ENCODE measurements around the gene MDC1. TPM values are rescaled to one million over a fixed set of nuclear protein-coding genes. Genes with fewer than 3 reads are reported as not detected.
A peak's percentile ranks its signal among the peaks of the same experiment; 100 is the strongest.

MDC1 gene
- total and polyA plus RNA-seq, 2 of the 13 experiments (the other 11 are each of a cell fraction or from before 2014, with no cell fraction given), result 8.4 to 14.0 TPM

DNA sequence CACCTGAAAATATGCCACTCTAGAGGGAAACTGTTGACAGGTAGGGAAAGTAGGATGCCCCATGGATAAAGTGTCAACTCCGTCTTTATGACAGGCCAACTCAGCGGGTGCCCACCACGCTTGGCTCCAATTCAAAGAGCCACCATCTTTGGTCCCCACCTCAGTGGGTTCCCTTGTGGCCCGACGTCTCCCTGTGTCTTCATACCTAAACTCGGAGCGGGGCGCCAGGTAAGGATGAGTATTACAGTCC is 277 bp downstream of the MDC1 start (continued):
- TF ChIP-seq, protein P1, sequence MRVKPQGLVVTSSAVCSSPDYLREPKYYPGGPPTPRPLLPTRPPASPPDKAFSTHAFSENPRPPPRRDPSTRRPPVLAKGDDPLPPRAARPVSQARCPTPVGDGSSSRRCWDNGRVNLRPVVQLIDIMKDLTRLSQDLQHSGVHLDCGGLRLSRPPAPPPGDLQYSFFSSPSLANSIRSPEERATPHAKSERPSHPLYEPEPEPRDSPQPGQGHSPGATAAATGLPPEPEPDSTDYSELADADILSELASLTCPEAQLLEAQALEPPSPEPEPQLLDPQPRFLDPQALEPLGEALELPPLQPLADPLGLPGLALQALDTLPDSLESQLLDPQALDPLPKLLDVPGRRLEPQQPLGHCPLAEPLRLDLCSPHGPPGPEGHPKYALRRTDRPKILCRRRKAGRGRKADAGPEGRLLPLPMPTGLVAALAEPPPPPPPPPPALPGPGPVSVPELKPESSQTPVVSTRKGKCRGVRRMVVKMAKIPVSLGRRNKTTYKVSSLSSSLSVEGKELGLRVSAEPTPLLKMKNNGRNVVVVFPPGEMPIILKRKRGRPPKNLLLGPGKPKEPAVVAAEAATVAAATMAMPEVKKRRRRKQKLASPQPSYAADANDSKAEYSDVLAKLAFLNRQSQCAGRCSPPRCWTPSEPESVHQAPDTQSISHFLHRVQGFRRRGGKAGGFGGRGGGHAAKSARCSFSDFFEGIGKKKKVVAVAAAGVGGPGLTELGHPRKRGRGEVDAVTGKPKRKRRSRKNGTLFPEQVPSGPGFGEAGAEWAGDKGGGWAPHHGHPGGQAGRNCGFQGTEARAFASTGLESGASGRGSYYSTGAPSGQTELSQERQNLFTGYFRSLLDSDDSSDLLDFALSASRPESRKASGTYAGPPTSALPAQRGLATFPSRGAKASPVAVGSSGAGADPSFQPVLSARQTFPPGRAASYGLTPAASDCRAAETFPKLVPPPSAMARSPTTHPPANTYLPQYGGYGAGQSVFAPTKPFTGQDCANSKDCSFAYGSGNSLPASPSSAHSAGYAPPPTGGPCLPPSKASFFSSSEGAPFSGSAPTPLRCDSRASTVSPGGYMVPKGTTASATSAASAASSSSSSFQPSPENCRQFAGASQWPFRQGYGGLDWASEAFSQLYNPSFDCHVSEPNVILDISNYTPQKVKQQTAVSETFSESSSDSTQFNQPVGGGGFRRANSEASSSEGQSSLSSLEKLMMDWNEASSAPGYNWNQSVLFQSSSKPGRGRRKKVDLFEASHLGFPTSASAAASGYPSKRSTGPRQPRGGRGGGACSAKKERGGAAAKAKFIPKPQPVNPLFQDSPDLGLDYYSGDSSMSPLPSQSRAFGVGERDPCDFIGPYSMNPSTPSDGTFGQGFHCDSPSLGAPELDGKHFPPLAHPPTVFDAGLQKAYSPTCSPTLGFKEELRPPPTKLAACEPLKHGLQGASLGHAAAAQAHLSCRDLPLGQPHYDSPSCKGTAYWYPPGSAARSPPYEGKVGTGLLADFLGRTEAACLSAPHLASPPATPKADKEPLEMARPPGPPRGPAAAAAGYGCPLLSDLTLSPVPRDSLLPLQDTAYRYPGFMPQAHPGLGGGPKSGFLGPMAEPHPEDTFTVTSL (CRISPR knock-in tag; IDR thresholded peaks at IDR 0.05; ENCODE audit: borderline replicate concordance), result no peak
- TF ChIP-seq ETV5 (CRISPR knock-in tag; IDR thresholded peaks at IDR 0.05; ENCODE audit: borderline replicate concordance), result no peak
- no peak for TF ChIP-seq ZNF234 (CRISPR knock-in tag; conservative IDR thresholded peaks at IDR 0.05)
- 0 out of 2 replicates have a peak, but pooled peaks have one; percentile 54 for TF ChIP-seq SNAI1 (CRISPR knock-in tag; IDR thresholded peaks at IDR 0.05; ENCODE audit: borderline replicate concordance)
- no peak for TF ChIP-seq MLLT10 (CRISPR knock-in tag; IDR thresholded peaks at IDR 0.05)
- TF ChIP-seq MEIS2 (CRISPR knock-in tag; IDR thresholded peaks at IDR 0.05), result peak; percentile 45; the same call in 1 of the 2 replicates
- TF ChIP-seq CHD4 (IDR thresholded peaks at IDR 0.05; ENCODE audit: borderline replicate concordance, low read length), result no peak
- TF ChIP-seq, protein P2, sequence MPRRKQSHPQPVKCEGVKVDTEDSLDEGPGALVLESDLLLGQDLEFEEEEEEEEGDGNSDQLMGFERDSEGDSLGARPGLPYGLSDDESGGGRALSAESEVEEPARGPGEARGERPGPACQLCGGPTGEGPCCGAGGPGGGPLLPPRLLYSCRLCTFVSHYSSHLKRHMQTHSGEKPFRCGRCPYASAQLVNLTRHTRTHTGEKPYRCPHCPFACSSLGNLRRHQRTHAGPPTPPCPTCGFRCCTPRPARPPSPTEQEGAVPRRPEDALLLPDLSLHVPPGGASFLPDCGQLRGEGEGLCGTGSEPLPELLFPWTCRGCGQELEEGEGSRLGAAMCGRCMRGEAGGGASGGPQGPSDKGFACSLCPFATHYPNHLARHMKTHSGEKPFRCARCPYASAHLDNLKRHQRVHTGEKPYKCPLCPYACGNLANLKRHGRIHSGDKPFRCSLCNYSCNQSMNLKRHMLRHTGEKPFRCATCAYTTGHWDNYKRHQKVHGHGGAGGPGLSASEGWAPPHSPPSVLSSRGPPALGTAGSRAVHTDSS (CRISPR knock-in tag; conservative IDR thresholded peaks at IDR 0.05), result no peak
- no peak for TF ChIP-seq STAG1 (CRISPR knock-in tag; IDR thresholded peaks at IDR 0.05)
- TF ChIP-seq TAF15 (IDR thresholded peaks at IDR 0.05; ENCODE audit: low read depth, low read length, poor library complexity, severe bottlenecking), result no peak
- TF ChIP-seq, protein P3, sequence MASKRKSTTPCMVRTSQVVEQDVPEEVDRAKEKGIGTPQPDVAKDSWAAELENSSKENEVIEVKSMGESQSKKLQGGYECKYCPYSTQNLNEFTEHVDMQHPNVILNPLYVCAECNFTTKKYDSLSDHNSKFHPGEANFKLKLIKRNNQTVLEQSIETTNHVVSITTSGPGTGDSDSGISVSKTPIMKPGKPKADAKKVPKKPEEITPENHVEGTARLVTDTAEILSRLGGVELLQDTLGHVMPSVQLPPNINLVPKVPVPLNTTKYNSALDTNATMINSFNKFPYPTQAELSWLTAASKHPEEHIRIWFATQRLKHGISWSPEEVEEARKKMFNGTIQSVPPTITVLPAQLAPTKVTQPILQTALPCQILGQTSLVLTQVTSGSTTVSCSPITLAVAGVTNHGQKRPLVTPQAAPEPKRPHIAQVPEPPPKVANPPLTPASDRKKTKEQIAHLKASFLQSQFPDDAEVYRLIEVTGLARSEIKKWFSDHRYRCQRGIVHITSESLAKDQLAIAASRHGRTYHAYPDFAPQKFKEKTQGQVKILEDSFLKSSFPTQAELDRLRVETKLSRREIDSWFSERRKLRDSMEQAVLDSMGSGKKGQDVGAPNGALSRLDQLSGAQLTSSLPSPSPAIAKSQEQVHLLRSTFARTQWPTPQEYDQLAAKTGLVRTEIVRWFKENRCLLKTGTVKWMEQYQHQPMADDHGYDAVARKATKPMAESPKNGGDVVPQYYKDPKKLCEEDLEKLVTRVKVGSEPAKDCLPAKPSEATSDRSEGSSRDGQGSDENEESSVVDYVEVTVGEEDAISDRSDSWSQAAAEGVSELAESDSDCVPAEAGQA (IDR thresholded peaks at IDR 0.05; ENCODE audit: low read depth), result no peak
- TF ChIP-seq, protein P3 (CRISPR knock-in tag; IDR thresholded peaks at IDR 0.05; ENCODE audit: borderline replicate concordance), result no peak
- TF ChIP-seq, protein P4, sequence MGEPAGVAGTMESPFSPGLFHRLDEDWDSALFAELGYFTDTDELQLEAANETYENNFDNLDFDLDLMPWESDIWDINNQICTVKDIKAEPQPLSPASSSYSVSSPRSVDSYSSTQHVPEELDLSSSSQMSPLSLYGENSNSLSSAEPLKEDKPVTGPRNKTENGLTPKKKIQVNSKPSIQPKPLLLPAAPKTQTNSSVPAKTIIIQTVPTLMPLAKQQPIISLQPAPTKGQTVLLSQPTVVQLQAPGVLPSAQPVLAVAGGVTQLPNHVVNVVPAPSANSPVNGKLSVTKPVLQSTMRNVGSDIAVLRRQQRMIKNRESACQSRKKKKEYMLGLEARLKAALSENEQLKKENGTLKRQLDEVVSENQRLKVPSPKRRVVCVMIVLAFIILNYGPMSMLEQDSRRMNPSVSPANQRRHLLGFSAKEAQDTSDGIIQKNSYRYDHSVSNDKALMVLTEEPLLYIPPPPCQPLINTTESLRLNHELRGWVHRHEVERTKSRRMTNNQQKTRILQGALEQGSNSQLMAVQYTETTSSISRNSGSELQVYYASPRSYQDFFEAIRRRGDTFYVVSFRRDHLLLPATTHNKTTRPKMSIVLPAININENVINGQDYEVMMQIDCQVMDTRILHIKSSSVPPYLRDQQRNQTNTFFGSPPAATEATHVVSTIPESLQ (CRISPR knock-in tag; conservative IDR thresholded peaks at IDR 0.05), result 0 out of 2 replicates have a peak, but pooled peaks have one; percentile 10
- TF ChIP-seq DNMT1 (CRISPR knock-in tag; IDR thresholded peaks at IDR 0.05), result peak; percentile 62
- TF ChIP-seq GATA4 (IDR thresholded peaks at IDR 0.05; ENCODE audit: borderline replicate concordance, low read depth), result 0 out of 2 replicates have a peak, but pooled peaks have one; percentile 6

Measured in HepG2 (cell line).